WTC11 (cell line): ENCODE results near the gene COL2A1. TPM values are rescaled to one million over a fixed set of nuclear protein-coding genes. Genes with fewer than 3 reads are reported as not detected.

ENCODE experiments used
- ATAC-seq: fragments of 200-7000 bp; cut with Tn5 transposase; 2 replicates; pipeline ENCODE4 v1.10.0; 2021; ENCODE audit warnings: mild to moderate bottlenecking, moderate library complexity
- CTCF ChIA-PET: fragments of 300-600 bp; sonication (Branson Sonifier 250); formaldehyde crosslinking; loops from one replicate; lab custom pipeline; 2021; ENCODE audit warnings: antibody characterized with exemption; lab: Charles Lee
- POLR2A ChIA-PET: fragments of 350-600 bp; sonication (Branson Sonifier 250); formaldehyde crosslinking; loops from one replicate; lab custom pipeline; 2021; ENCODE audit warnings: antibody characterized with exemption; lab: Charles Lee
- DNase-seq: peaks from one replicate; pipeline ENCODE4 v3.0.0; 2021; ENCODE audit warnings: low spot score
- H3K27ac Mint-ChIP-seq: 2 replicates; pipeline ENCODE4 v1.8.0; 2021; ENCODE audit warnings: mixed read lengths
- H3K27me3 Mint-ChIP-seq: 2 replicates; pipeline ENCODE4 v1.8.0; 2021; ENCODE audit warnings: low read depth, mild to moderate bottlenecking, moderate library complexity, mixed read lengths
- H3K36me3 Mint-ChIP-seq: 2 replicates; pipeline ENCODE4 v1.8.0; 2021; ENCODE audit warnings: mixed read lengths
- H3K4me1 Mint-ChIP-seq: 2 replicates; pipeline ENCODE4 v1.8.0; 2022; ENCODE audit warnings: mixed read lengths
- H3K4me3 Mint-ChIP-seq: 2 replicates; pipeline ENCODE4 v1.8.0; 2021; ENCODE audit warnings: mild to moderate bottlenecking, moderate library complexity, mixed read lengths
- H3K9me3 Mint-ChIP-seq: 2 replicates; pipeline ENCODE4 v1.8.0; 2021; ENCODE audit warnings: mixed read lengths
- ATF1 ChIP-seq: sonication (generic); formaldehyde crosslinking; IDR thresholded peaks from 2 replicates; pipeline ENCODE4 v1.8.1; 2023; ENCODE audit warnings: mild to moderate bottlenecking, moderate library complexity, missing genetic modification reagents
- FOXK1 ChIP-seq: sonication (generic); formaldehyde crosslinking; IDR thresholded peaks from 2 replicates; pipeline ENCODE4 v1.8.0; 2022; ENCODE audit warnings: mild to moderate bottlenecking, moderate library complexity, missing genetic modification reagents
- FOXP1 ChIP-seq: sonication (generic); formaldehyde crosslinking; IDR thresholded peaks from 2 replicates; pipeline ENCODE4 v1.8.0; 2022; ENCODE audit warnings: missing genetic modification reagents, mild to moderate bottlenecking, moderate library complexity, borderline replicate concordance
- GRHL2 ChIP-seq: fragments of 250-450 bp; sonication (Bioruptor Pico); IDR thresholded peaks from 2 replicates; pipeline ENCODE4 v1.8.0; 2022; ENCODE audit warnings: mild to moderate bottlenecking, moderate library complexity; ENCODE audit not compliant: insufficient replicate concordance, severe bottlenecking
- NFE2L1 ChIP-seq: sonication (generic); formaldehyde crosslinking; IDR thresholded peaks from 2 replicates; pipeline ENCODE4 v1.8.1; 2023; ENCODE audit warnings: missing genetic modification reagents
- NR2C2 ChIP-seq: sonication (generic); formaldehyde crosslinking; IDR thresholded peaks from 2 replicates; pipeline ENCODE4 v1.8.0; 2022; ENCODE audit warnings: mild to moderate bottlenecking, missing genetic modification reagents
- SMAD3 ChIP-seq: sonication (generic); formaldehyde crosslinking; IDR thresholded peaks from 2 replicates; pipeline ENCODE4 v1.8.0; 2022; ENCODE audit warnings: missing genetic modification reagents, mild to moderate bottlenecking, borderline replicate concordance
- TEAD4 ChIP-seq: sonication (generic); formaldehyde crosslinking; IDR thresholded peaks from 2 replicates; pipeline ENCODE4 v1.8.0; 2022; ENCODE audit warnings: mild to moderate bottlenecking, missing genetic modification reagents
- TP53 ChIP-seq: sonication (generic); formaldehyde crosslinking; IDR thresholded peaks from 2 replicates; pipeline ENCODE4 v1.8.1; 2023; ENCODE audit warnings: mild to moderate bottlenecking, missing genetic modification reagents
- USF2 ChIP-seq: sonication (generic); formaldehyde crosslinking; IDR thresholded peaks from 2 replicates; pipeline ENCODE4 v1.8.1; 2023; ENCODE audit warnings: mild to moderate bottlenecking, missing genetic modification reagents, moderate library complexity
- ZNF121 ChIP-seq: sonication (generic); formaldehyde crosslinking; IDR thresholded peaks from 2 replicates; pipeline ENCODE4 v1.8.0; 2023; ENCODE audit warnings: missing genetic modification reagents
- ZNF138 ChIP-seq: sonication (generic); formaldehyde crosslinking; conservative IDR thresholded peaks from 2 replicates; pipeline ENCODE4 v1.8.1; 2022; ENCODE audit warnings: mild to moderate bottlenecking, moderate library complexity, missing genetic modification reagents
- ZNF416 ChIP-seq: fragments of 250-450 bp; sonication (Bioruptor Pico); IDR thresholded peaks from 2 replicates; pipeline ENCODE4 v1.9.0; 2021; ENCODE audit warnings: mild to moderate bottlenecking, inconsistent platforms
- ZNF425 ChIP-seq: fragments of 250-450 bp; sonication (Bioruptor Pico); conservative IDR thresholded peaks from 2 replicates; pipeline ENCODE4 v1.9.0; 2021; ENCODE audit warnings: mild to moderate bottlenecking
- total RNA-seq: library from RNA; stranded (reverse); gene quantifications from 3 replicates; pipeline ENCODE4 v1.2.3, GENCODE V29; 2021
- TF ChIP-seq, protein P1 (sequence below): fragments of 200-600 bp; IDR thresholded peaks from 2 replicates; pipeline ENCODE4 v1.8.0; 2022; ENCODE audit warnings: antibody characterized with exemption
- TF ChIP-seq, protein P2 (sequence below): sonication (generic); formaldehyde crosslinking; IDR thresholded peaks from 2 replicates; pipeline ENCODE4 v1.8.1; 2022; ENCODE audit warnings: mild to moderate bottlenecking, moderate library complexity, missing genetic modification reagents
- TF ChIP-seq, protein P3 (sequence below): sonication (generic); formaldehyde crosslinking; IDR thresholded peaks from 2 replicates; pipeline ENCODE4 v1.8.0; 2022; ENCODE audit warnings: mild to moderate bottlenecking, missing genetic modification reagents

The COL2A1 gene
- total RNA-seq, 1 experiment from 2014 or later: 20.9 TPM

DNA sequence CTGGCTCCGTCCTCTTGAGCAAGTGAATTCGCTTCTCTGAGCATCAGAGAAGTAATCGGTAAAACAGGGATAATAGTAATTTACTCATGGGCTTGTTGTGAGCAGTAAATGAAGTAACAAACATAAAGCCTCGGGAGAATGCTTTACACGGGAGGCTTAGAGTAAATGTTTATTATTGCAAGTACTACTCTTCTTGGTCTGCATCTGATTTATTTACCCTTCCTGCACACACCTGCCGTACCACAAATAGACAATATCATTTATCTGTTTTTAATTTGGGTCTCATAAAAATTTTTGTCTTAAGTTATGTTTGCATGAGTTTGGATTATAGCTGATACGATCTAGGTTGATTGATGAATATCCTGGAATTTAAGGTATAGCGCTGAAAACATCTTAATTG is 7.8 kb upstream of the COL2A1 start (continued):
- no peak for TF ChIP-seq USF2 (CRISPR knock-in tag)
- TF ChIP-seq FOXP1 (CRISPR knock-in tag): no peak

GRCh38 chr12:48010366-48010970 is 6.2 kb upstream of the COL2A1 start:
- H3K27me3 Mint-ChIP-seq: peaks cover 100% of the 10 kb centered on the region
- peaks cover 7% of the 10 kb centered on the region for H3K4me1 Mint-ChIP-seq
- ChIA-PET CTCF (interaction anchor here (0.9 to 1.2 kb wide), 2 partner anchors 14 to 26 kb away, joined by 3 to 4 read pairs; no protein-coding TSS in a partner anchor), POLR2A (interaction anchor here (1.1 kb wide), 1 partner anchor 106 kb away, joined by 3 read pairs; the partner anchor contains the start of gene VDR)
- no peak for DNase-seq
- H3K4me3 Mint-ChIP-seq: no peak overlapping the region
- TF ChIP-seq GRHL2: no peak
- no peak for TF ChIP-seq FOXK1 (CRISPR knock-in tag)
- no peak for TF ChIP-seq ZNF425 (CRISPR knock-in tag)
- TF ChIP-seq TEAD4 (CRISPR knock-in tag): no peak
- TF ChIP-seq, protein P1, sequence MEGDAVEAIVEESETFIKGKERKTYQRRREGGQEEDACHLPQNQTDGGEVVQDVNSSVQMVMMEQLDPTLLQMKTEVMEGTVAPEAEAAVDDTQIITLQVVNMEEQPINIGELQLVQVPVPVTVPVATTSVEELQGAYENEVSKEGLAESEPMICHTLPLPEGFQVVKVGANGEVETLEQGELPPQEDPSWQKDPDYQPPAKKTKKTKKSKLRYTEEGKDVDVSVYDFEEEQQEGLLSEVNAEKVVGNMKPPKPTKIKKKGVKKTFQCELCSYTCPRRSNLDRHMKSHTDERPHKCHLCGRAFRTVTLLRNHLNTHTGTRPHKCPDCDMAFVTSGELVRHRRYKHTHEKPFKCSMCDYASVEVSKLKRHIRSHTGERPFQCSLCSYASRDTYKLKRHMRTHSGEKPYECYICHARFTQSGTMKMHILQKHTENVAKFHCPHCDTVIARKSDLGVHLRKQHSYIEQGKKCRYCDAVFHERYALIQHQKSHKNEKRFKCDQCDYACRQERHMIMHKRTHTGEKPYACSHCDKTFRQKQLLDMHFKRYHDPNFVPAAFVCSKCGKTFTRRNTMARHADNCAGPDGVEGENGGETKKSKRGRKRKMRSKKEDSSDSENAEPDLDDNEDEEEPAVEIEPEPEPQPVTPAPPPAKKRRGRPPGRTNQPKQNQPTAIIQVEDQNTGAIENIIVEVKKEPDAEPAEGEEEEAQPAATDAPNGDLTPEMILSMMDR: no peak
- TF ChIP-seq ZNF138 (CRISPR knock-in tag): no peak
- no peak for TF ChIP-seq TP53
- no peak for TF ChIP-seq NR2C2 (CRISPR knock-in tag)
- H3K36me3 Mint-ChIP-seq: no peaks in the 10 kb centered on the region
- H3K27ac Mint-ChIP-seq: no peak overlapping the region
- no peak for ATAC-seq
- H3K9me3 Mint-ChIP-seq: no peaks in the 10 kb centered on the region

GRCh38 chr12:48009471-48009870 is 5.2 kb upstream of the COL2A1 start:
- ChIA-PET CTCF (no interaction called here), POLR2A (no interaction called here)
- Mint-ChIP-seq H3K27me3 (peaks cover 100% of the 10 kb centered on the region), H3K27ac (no peak overlapping the region), H3K4me1 (peaks cover 12% of the 10 kb centered on the region), H3K36me3 (no peaks in the 10 kb centered on the region), H3K4me3 (no peak overlapping the region), H3K9me3 (no peaks in the 10 kb centered on the region)
- ATAC-seq: no peak
- TF ChIP-seq ZNF416 (CRISPR knock-in tag): no peak
- TF ChIP-seq ATF1: no peak
- TF ChIP-seq SMAD3: no peak
- no peak for TF ChIP-seq NFE2L1 (CRISPR knock-in tag)
- TF ChIP-seq, protein P2, sequence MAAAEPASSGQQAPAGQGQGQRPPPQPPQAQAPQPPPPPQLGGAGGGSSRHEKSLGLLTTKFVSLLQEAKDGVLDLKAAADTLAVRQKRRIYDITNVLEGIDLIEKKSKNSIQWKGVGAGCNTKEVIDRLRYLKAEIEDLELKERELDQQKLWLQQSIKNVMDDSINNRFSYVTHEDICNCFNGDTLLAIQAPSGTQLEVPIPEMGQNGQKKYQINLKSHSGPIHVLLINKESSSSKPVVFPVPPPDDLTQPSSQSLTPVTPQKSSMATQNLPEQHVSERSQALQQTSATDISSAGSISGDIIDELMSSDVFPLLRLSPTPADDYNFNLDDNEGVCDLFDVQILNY (CRISPR knock-in tag): no peak
- no peak for TF ChIP-seq NR2C2 (CRISPR knock-in tag)
- TF ChIP-seq GRHL2: no peak
- no peak for TF ChIP-seq ZNF121 (CRISPR knock-in tag)
- TF ChIP-seq, protein P3, sequence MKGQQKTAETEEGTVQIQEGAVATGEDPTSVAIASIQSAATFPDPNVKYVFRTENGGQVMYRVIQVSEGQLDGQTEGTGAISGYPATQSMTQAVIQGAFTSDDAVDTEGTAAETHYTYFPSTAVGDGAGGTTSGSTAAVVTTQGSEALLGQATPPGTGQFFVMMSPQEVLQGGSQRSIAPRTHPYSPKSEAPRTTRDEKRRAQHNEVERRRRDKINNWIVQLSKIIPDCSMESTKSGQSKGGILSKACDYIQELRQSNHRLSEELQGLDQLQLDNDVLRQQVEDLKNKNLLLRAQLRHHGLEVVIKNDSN (CRISPR knock-in tag): no peak
- no peak for DNase-seq
